ENCODE data around the gene GAB2.

- TF ChIP-seq POLR2AphosphoS5 (IDR thresholded peaks at IDR 0.05; ENCODE audit: borderline replicate concordance, low read depth, low read length) (no peak), FOXP2 (optimal IDR thresholded peaks at IDR 0.05; ENCODE audit: control extremely low read depth, extremely low read length, insufficient read depth) (no peak)
Measured at GRCh38 chr11:78170874-78171549, 246.6 kb downstream of the GAB2 start.

All from SK-N-MC (cell line).